Psoas muscle (tissue), 8 donors: ENCODE measurements around the gene DOK6. TPM values are rescaled to one million over a fixed set of nuclear protein-coding genes. Genes with fewer than 3 reads are reported as not detected.

Experiments
- ATAC-seq, 4 donors: fragments of 200-7000 bp; cut with Tn5 transposase; one replicate each; pipeline ENCODE4 v1.9.1; 2020; ENCODE audit warnings: moderate library complexity in 3 of 4, mild to moderate bottlenecking in 2 of 4
- DNase-seq, 2 donors: peaks; one replicate each; pipeline ENCODE4 v3.0.0-alpha.2; 2020
- H3K27ac ChIP-seq: fragments of 200-600 bp; one replicate; pipeline ENCODE4 v1.8.0; 2022
- H3K27me3 ChIP-seq, 3 donors: fragments of 200-600 bp in 1 of 3; one replicate each; pipeline versions ENCODE4 v1.6.1 to v1.8.0; 2013 to 2022; ENCODE audit warnings: low read length in 2 of 3, mild to moderate bottlenecking in 2 of 3, moderate library complexity in 1 of 3; ENCODE audit not compliant: insufficient read depth in 3 of 3
- H3K36me3 ChIP-seq, 2 donors: fragments of 200-600 bp in 1 of 2; one replicate each; pipeline versions ENCODE4 v1.6.1 to v1.8.0; 2013 to 2022; ENCODE audit warnings: low read depth in 1 of 2, mild to moderate bottlenecking in 1 of 2, moderate library complexity in 1 of 2; ENCODE audit not compliant: insufficient read depth in 1 of 2
- H3K4me1 ChIP-seq: fragments of 200-600 bp; one replicate; pipeline ENCODE4 v1.8.0; 2022
- H3K4me3 ChIP-seq: fragments of 200-600 bp; one replicate; pipeline ENCODE4 v1.8.0; 2022; ENCODE audit warnings: mild to moderate bottlenecking
- H3K9me3 ChIP-seq: fragments of 200-600 bp; one replicate; pipeline ENCODE4 v1.8.0; 2022
- CTCF ChIP-seq: fragments of 200-600 bp; IDR thresholded peaks from one replicate; pipeline ENCODE4 v1.8.0; 2022; ENCODE audit warnings: antibody characterized with exemption
- WGBS, 3 donors: extraction: QIAGEN DNeasy Blood & Tissue Kit; methylation state at CpG; one replicate each; pipeline versions ENCODE4 v1.1.6 to v1.1.7; 2013; 5-methylcytosine and 5-hydroxymethylcytosine counted together
- intact Hi-C, 2 donors: fragments of 100-400 bp; cut with DNase I; formaldehyde crosslinking; loops; one replicate each; pipeline versions ENCODE4 v1.11.0 to v1.14.2; 2022
- polyA plus RNA-seq, 3 donors: library from polyadenylated mRNA; stranded (reverse); fragments of 200-250 nt; gene quantifications; one replicate each; pipeline ENCODE4 v1.2.3, GENCODE V29; 2013
- total RNA-seq, 4 donors: library from RNA; stranded (reverse); fragmentation: NEBNext Ultra II Directional in 2 of 4; extraction: Animal tissue kit (Norgen Biotek cat#: 25700) in 2 of 4; gene quantifications; one replicate each; pipeline versions ENCODE4 v1.2.1 to v1.2.4, GENCODE V29; 2021 to 2023
- donor health status: healthy with polysubstance abuse.
- donor health status: DM: no; HTN: no; CAD: no; lungs with moderate emphysema.
- donor health status: Bipolar disorder and iron deficiency.
- donor health status: healthy.
- donor health status: DM: yes; HTN: yes; CAD: no.
- donor health status: DM: no; HTN: no; CAD: no.
- donor health status: DM: no; HTN: no; CAD: no.
- donor health status: DM: yes; HTN: yes; CAD: no.

The DOK6 gene
- total and polyA plus RNA-seq, 7 donors: 0.05 to 0.97 (median 0.18) TPM

- intact Hi-C loops: no loop called here
- Histone ChIP-seq H3K4me1 (no peaks in the 10 kb centered on the region), H3K4me3 (no peak overlapping the region), H3K36me3 (no peaks in the 10 kb centered on the region), H3K27me3 (no peaks in the 10 kb centered on the region), H3K9me3 (no peaks in the 10 kb centered on the region), H3K27ac (no peak overlapping the region)
- WGBS, 3 donors: 67 to 75% (median 68%) methylated on average over 2 of the region's 2 CpGs
- no peak for TF ChIP-seq CTCF
- DNase-seq (no peak), ATAC-seq (no peak)
Observed at GRCh38 chr18:69364930-69365329, 35.8 kb upstream of the DOK6 start.

GRCh38 chr18:69365658-69366057 is 35.0 kb upstream of the DOK6 start:
- Histone ChIP-seq H3K27me3 (no peaks in the 10 kb centered on the region), H3K27ac (no peak overlapping the region), H3K4me1 (no peaks in the 10 kb centered on the region), H3K9me3 (no peaks in the 10 kb centered on the region), H3K4me3 (no peak overlapping the region), H3K36me3 (no peaks in the 10 kb centered on the region)
- ATAC-seq: no peak
- TF ChIP-seq CTCF: no peak
- intact Hi-C loops: no loop called here
- WGBS, 3 donors: 78 to 82% (median 79%) methylated on average over 4 of the region's 4 CpGs
- no peak for DNase-seq

DNA sequence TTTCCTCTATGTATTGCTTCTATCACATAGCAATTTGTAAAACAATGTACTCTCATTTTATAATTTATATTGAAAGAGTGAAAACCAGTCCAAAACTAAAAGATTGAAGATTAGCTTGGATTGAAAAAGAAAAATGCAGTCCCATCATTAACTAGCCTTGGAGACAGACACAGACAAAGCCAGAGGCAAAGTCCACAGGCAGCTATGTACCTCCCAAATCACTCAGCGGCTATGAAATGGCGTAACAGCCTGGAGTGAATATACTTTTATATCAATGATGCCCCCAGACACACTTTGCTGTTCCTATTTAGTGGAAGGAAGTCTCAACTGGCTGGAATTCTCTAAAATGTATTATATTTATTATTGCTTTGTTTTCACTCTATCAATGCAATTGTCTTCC is 33.6 kb upstream of the DOK6 start:
- H3K4me1 ChIP-seq: no peaks in the 10 kb centered on the region
- intact Hi-C loops: no loop called here
- H3K4me3 ChIP-seq: no peak overlapping the region
- no peak overlapping the region for H3K27ac ChIP-seq
- no peak for TF ChIP-seq CTCF
- DNase-seq (no peak), ATAC-seq (no peak)
- 93 to 96% (median 95%) methylated on average over 2 of the region's 2 CpGs for WGBS, 3 donors
- no peaks in the 10 kb centered on the region for H3K36me3 ChIP-seq
- H3K27me3 ChIP-seq: no peaks in the 10 kb centered on the region
- H3K9me3 ChIP-seq: no peaks in the 10 kb centered on the region

- no peak for ATAC-seq
- Histone ChIP-seq H3K4me1 (no peaks in the 10 kb centered on the region), H3K27ac (no peak overlapping the region), H3K4me3 (no peak overlapping the region), H3K27me3 (no peaks in the 10 kb centered on the region), H3K36me3 (no peaks in the 10 kb centered on the region), H3K9me3 (no peaks in the 10 kb centered on the region)
- no peak for DNase-seq
- no peak for TF ChIP-seq CTCF
- 63 to 74% (median 64%) methylated on average over 2 of the region's 2 CpGs for WGBS, 3 donors
- intact Hi-C loops: no loop called here
Observed at GRCh38 chr18:69371729-69372128, 29.0 kb upstream of the DOK6 start.

DNA sequence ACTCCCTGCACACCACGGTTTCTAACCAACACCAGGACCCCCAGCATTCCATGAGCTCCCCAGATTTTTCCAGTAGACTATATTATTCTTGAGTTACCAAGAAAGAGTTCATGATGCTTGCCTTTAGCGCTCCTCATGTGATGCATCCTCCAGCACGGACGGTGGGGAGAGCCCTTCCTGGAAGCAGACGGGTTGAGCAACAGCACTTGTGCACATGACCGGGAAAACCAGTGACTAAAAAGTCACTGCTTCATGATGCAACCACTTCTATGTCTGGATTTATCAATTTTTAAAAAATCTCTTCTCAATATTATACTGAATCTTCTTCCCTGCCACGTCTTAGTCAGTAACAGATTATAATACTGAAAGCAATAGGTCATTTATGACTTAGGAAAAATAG is 20.4 kb upstream of the DOK6 start:
- Histone ChIP-seq H3K27ac (no peak overlapping the region), H3K4me1 (no peaks in the 10 kb centered on the region), H3K27me3 (peaks cover 0 to 4% (median 0%) of the 10 kb centered on the region in 3 donors), H3K4me3 (no peak overlapping the region), H3K9me3 (no peaks in the 10 kb centered on the region), H3K36me3 (no peaks in the 10 kb centered on the region)
- no peak for TF ChIP-seq CTCF
- ATAC-seq (no peak), DNase-seq (no peak)
- WGBS, 3 donors: 81 to 85% (median 82%) methylated on average over 7 of the region's 7 CpGs
- intact Hi-C loops: no loop called here
